ENCODE results near the gene SHOC1.

SHOC1 gene

GRCh38 chr9:111754800-111755199 lies 39.9 kb downstream of the SHOC1 start:
- peaks cover 23 to 39% (median 33%) of the 10 kb centered on the region in 11 experiments for H3K9me3 ChIP-seq (replicated peaks in 1 of 11)
- H3K27ac ChIP-seq, result no peak overlapping the region
- H3K4me3 ChIP-seq, result no peak overlapping the region
- H3K4me2 ChIP-seq, result no peak overlapping the region
- no peaks in the 10 kb centered on the region for H3K27me3 ChIP-seq
- no peaks in the 10 kb centered on the region for H3K4me1 ChIP-seq
- no peak overlapping the region for H3K9ac ChIP-seq
- peaks cover 0 to 13% (median 0%) of the 10 kb centered on the region in 11 experiments; a peak in 6 of 22 replicates for H3K36me3 ChIP-seq
- H4K20me1 ChIP-seq, result no peaks in the 10 kb centered on the region
- no peak for TF ChIP-seq Cebpa-rat (IDR thresholded peaks at IDR 0.05)

GRCh38 chr9:111752455-111752854 lies 42.3 kb downstream of the SHOC1 start:
- H4K20me1 ChIP-seq, result no peaks in the 10 kb centered on the region
- H3K9ac ChIP-seq, result no peak overlapping the region
- no peaks in the 10 kb centered on the region for H3K27me3 ChIP-seq
- H3K27ac ChIP-seq, result no peak overlapping the region
- no peak overlapping the region for H3K4me2 ChIP-seq
- no peak for TF ChIP-seq Cebpa-rat (IDR thresholded peaks at IDR 0.05)
- no peaks in the 10 kb centered on the region for H3K4me1 ChIP-seq
- no peak overlapping the region for H3K4me3 ChIP-seq
- peaks cover 0 to 21% (median 3%) of the 10 kb centered on the region in 11 experiments; a peak in 8 of 22 replicates for H3K36me3 ChIP-seq
- peaks cover 25 to 45% (median 37%) of the 10 kb centered on the region in 11 experiments for H3K9me3 ChIP-seq (replicated peaks in 1 of 11)

Measured in BLaER1 treated with 17β-estradiol and CSF1 and Interleukin-3, amounts not matched to agents 10 nM and 100 nM (cell line).